ENCODE measurements around the gene SLC29A3. TPM values are rescaled to one million over a fixed set of nuclear protein-coding genes. Genes with fewer than 3 reads are reported as not detected.

SLC29A3 gene
- total RNA-seq, 4 donors from 2014 or later, result 2.5 to 6.8 (median 5.8) TPM

DNA sequence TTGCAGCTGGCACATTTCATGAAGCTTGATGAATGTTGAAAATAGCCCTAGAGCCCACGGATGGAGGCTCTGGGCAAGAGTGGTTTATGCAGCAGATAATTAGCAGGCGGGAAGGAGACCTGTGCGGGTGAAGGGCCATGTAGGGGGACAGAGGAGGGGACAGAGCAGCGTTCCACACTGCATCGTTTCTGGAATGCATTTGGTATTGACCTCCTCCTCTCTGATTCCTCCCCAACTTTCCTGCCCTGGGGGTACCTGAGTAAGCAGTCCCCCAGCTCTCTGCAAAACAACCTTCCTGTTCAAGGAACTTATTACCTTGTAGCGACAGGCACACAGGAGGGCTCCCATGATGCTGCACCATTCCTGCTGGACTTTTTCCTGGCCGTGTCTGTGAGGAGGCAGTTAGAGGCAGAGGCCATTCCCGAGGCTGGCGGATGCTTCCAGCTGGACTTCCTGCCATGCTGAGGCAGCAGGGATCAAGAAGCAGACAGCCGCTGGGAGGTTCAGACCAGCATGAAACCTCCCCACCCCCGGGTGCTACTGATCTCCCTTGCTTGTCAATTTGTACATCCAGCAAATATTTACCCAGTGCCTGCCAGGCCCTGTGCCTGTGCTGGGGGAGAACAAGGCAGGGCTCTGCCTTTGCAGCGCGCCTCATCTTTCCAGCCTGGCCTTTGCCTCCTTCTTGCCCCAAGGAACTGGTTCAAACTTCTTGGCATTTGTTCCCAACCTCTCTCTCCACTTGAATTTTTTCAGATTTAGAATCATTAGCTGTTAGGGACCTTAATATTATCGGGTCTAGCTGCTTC is 28.7 kb downstream of the SLC29A3 start:
- no peak for DNase-seq (ENCODE audit: low spot score)
- no peak for ATAC-seq (ENCODE audit: low FRiP score)

DNA sequence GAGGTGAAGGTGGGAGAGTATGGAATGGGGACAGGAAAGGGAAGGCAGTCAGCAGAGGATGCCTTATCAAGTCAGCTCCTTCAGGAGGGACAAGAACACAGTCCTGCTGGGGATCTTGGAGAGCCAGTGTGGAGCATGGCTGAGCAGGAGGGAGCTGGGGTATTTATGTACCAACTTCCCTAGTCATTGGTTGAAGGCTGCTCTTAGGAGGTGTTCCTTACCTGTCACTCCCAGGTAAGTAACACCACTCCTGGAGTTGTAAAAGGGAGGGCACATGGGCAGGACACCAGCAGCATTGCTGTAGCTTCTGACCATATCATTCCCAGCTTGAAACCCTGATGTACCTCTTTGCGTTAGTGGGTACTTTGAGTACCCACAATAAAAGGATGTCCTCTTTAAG is 29.8 kb downstream of the SLC29A3 start:
- no peak for DNase-seq (ENCODE audit: low spot score)
- ATAC-seq (ENCODE audit: low FRiP score), result no peak
- TF ChIP-seq, protein P1, sequence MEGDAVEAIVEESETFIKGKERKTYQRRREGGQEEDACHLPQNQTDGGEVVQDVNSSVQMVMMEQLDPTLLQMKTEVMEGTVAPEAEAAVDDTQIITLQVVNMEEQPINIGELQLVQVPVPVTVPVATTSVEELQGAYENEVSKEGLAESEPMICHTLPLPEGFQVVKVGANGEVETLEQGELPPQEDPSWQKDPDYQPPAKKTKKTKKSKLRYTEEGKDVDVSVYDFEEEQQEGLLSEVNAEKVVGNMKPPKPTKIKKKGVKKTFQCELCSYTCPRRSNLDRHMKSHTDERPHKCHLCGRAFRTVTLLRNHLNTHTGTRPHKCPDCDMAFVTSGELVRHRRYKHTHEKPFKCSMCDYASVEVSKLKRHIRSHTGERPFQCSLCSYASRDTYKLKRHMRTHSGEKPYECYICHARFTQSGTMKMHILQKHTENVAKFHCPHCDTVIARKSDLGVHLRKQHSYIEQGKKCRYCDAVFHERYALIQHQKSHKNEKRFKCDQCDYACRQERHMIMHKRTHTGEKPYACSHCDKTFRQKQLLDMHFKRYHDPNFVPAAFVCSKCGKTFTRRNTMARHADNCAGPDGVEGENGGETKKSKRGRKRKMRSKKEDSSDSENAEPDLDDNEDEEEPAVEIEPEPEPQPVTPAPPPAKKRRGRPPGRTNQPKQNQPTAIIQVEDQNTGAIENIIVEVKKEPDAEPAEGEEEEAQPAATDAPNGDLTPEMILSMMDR (IDR thresholded peaks at IDR 0.05), result no peak

More for the DNA sequence above, 28.7 kb downstream of the SLC29A3 start:
- TF ChIP-seq, protein P1 (IDR thresholded peaks at IDR 0.05), result no peak

DNA sequence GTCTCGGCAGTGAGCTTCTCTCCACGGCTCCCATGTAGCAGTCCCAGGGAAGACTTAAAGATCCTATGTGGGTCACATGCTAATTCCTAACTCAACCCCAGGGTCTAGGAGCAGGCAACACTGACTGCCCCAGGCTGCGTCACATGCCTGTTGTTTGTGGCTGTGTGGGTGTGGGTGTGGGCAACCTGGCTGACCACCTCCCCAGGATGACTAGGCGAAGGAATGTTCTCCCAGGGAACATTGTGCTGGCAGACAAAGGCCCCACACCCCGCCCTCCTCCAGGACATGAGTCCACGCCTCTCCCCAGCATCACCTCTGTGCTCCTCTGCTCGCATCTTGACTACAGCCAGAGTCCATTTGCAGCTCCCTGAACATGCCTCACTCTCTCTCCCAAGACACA is 30.3 kb downstream of the SLC29A3 start:
- ATAC-seq (ENCODE audit: low FRiP score), result no peak
- TF ChIP-seq, protein P1 (IDR thresholded peaks at IDR 0.05), result no peak

DNA sequence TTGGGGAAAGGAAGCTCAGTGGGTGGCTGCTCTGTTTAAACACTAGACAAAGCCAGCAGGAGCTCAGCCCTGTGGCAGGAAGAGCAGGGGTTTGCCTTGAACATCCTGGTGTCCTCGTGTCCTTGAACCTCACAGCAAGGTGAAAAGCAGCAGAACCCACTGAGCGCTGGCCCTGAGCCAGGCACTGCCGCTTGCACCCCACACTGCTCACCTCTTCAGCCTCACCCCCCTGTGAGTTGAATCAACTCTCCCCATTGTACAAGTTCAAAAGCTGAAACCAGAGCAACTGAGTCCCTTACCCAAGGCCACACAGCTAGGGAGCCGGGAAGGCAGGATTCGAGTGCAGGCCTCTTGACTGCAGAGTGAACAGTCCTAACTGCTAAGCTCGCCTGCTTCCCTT is 32.0 kb downstream of the SLC29A3 start:
- no peak for DNase-seq (ENCODE audit: low spot score)
- TF ChIP-seq, protein P1 (IDR thresholded peaks at IDR 0.05), result no peak
- no peak for ATAC-seq (ENCODE audit: low FRiP score)

More for the DNA sequence above, 30.3 kb downstream of the SLC29A3 start:
- DNase-seq (ENCODE audit: low spot score), result no peak

DNA sequence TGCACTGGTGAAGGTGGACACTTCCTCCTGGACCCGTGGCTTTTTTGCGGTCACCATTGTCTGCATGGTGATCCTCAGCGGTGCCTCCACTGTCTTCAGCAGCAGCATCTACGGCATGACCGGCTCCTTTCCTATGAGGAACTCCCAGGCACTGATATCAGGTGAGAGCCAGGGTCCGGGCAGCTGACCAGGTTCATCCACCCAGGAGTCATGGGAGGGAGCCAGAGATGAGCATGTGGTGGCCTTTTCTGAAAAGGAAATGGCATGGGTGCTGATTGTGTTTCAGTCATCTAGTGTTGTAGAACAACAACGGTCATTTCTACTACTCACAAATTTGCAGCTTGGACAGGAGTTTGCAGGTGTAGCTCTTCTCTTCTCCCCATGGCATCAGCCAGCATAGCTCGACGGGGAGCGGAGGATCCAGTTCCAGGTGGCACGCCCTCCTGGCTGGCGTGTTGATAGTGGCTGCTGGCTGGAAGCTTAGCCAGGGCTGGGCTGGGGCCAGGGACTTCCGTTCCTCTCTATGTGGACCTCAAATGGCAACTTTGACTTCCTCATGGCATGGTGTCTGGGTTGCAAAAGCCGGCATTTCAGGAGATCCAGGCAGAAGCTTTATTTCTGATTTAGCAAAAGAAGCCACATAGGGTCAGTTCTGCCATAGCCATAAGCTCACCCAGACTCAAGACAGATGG is 32.7 kb downstream of the SLC29A3 start:
- no peak for ATAC-seq (ENCODE audit: low FRiP score)
- TF ChIP-seq, protein P1 (IDR thresholded peaks at IDR 0.05), result no peak
- no peak for DNase-seq (ENCODE audit: low spot score)

DNA sequence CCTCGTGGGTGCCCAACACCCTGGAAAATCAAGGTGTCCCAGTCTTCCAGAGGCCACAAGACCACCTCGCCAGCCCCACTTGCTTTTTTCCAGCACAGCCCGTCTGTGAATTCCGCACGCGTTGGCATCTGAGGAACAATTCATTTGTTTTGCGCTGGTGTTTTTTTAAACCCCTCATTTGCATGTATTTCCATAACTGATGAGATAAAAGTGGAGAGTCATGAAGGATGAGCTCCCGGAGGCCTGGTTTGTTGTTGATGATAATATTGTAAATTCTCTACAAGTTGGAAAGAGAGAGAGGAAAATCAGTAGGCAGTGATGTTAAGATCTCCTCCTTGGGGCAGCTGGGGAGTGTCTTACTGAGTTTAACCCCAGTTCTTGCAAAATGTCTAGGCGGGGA is 34.6 kb downstream of the SLC29A3 start:
- TF ChIP-seq, protein P1 (IDR thresholded peaks at IDR 0.05), result no peak
- ATAC-seq (ENCODE audit: low FRiP score) (no peak), DNase-seq (ENCODE audit: low spot score) (no peak)
